ENCODE results near the gene PTPRR. TPM values are rescaled to one million over a fixed set of nuclear protein-coding genes. Genes with fewer than 3 reads are reported as not detected.

Gene PTPRR
- total RNA-seq, 1 experiment from 2014 or later, result 0.46 TPM

- ATAC-seq (peak; percentile 39), DNase-seq (ENCODE audit: low spot score) (no peak)
- TF ChIP-seq FOXP4 (CRISPR knock-in tag; IDR thresholded peaks at IDR 0.05) (no peak), PREB (CRISPR knock-in tag; IDR thresholded peaks at IDR 0.05; ENCODE audit: borderline replicate concordance) (no peak), EMX1 (CRISPR knock-in tag; IDR thresholded peaks at IDR 0.05) (no peak), MYBL2 (CRISPR knock-in tag; IDR thresholded peaks at IDR 0.05) (no peak), OVOL2 (CRISPR knock-in tag; IDR thresholded peaks at IDR 0.05; ENCODE audit: borderline replicate concordance) (no peak), MLX (CRISPR knock-in tag; IDR thresholded peaks at IDR 0.05) (no peak), SMAD3 (CRISPR knock-in tag; IDR thresholded peaks at IDR 0.05; ENCODE audit: borderline replicate concordance) (no peak), KAT7 (CRISPR knock-in tag; IDR thresholded peaks at IDR 0.05; ENCODE audit: borderline replicate concordance) (no peak), TEAD1 (CRISPR knock-in tag; IDR thresholded peaks at IDR 0.05) (no peak), CREB1 (CRISPR knock-in tag; IDR thresholded peaks at IDR 0.05) (no peak), ZSCAN18 (CRISPR knock-in tag; IDR thresholded peaks at IDR 0.05) (no peak), CREM (CRISPR knock-in tag; IDR thresholded peaks at IDR 0.05) (no peak), GTF2I (CRISPR knock-in tag; conservative IDR thresholded peaks at IDR 0.05) (no peak)
- TF ChIP-seq, protein P1, sequence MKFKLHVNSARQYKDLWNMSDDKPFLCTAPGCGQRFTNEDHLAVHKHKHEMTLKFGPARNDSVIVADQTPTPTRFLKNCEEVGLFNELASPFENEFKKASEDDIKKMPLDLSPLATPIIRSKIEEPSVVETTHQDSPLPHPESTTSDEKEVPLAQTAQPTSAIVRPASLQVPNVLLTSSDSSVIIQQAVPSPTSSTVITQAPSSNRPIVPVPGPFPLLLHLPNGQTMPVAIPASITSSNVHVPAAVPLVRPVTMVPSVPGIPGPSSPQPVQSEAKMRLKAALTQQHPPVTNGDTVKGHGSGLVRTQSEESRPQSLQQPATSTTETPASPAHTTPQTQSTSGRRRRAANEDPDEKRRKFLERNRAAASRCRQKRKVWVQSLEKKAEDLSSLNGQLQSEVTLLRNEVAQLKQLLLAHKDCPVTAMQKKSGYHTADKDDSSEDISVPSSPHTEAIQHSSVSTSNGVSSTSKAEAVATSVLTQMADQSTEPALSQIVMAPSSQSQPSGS (CRISPR knock-in tag; IDR thresholded peaks at IDR 0.05; ENCODE audit: borderline replicate concordance, low read depth), result no peak
- TF ChIP-seq, protein P2, sequence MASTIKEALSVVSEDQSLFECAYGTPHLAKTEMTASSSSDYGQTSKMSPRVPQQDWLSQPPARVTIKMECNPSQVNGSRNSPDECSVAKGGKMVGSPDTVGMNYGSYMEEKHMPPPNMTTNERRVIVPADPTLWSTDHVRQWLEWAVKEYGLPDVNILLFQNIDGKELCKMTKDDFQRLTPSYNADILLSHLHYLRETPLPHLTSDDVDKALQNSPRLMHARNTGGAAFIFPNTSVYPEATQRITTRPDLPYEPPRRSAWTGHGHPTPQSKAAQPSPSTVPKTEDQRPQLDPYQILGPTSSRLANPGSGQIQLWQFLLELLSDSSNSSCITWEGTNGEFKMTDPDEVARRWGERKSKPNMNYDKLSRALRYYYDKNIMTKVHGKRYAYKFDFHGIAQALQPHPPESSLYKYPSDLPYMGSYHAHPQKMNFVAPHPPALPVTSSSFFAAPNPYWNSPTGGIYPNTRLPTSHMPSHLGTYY (CRISPR knock-in tag; IDR thresholded peaks at IDR 0.05), result no peak
- Mint-ChIP-seq H3K4me3 (peak overlapping the region; percentile 84), H3K27me3 (ENCODE audit: low read depth) (peaks cover 33% of the 10 kb centered on the region), H3K9me3 (peaks cover 12% of the 10 kb centered on the region), H3K27ac (no peak overlapping the region), H3K36me3 (peaks cover 11% of the 10 kb centered on the region), H3K4me1 (peaks cover 42% of the 10 kb centered on the region)
- ChIA-PET CTCF (interaction anchor here (0.6 kb wide), 1 partner anchor 1259 kb away, joined by 4 read pairs; no protein-coding TSS in a partner anchor), POLR2A (no interaction called here)
Observed at GRCh38 chr12:70609203-70609602, 311.3 kb downstream of the PTPRR start.

DNA sequence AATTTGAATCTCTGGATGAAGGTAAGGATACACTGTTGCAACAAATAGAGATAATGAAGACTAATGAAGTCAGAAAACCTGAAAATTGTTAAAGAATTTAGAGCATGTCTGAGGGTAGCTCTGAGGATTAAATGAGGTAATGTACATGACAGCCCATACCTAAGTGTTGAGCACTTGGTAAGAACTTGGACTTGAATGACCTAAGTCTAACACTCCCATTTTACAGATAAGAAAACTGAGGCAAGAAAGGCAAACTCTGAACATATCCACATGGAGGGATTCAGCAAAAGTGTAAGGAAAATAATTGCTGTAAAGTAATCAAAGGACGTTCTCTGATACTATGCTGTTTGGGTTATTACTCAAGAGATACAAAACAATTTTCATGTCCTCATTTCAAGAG, 312.4 kb downstream of the PTPRR start:
- Mint-ChIP-seq H3K27me3 (ENCODE audit: low read depth) (peaks cover 33% of the 10 kb centered on the region), H3K9me3 (peaks cover 12% of the 10 kb centered on the region), H3K27ac (no peak overlapping the region), H3K36me3 (peaks cover 11% of the 10 kb centered on the region), H3K4me1 (peaks cover 33% of the 10 kb centered on the region), H3K4me3 (no peak overlapping the region)
- ChIA-PET CTCF (no interaction called here), POLR2A (no interaction called here)
- DNase-seq (ENCODE audit: low spot score) (no peak), ATAC-seq (no peak)
- TF ChIP-seq SP1 (CRISPR knock-in tag; conservative IDR thresholded peaks at IDR 0.05), result no peak
- no peak for TF ChIP-seq ZNF317 (CRISPR knock-in tag; IDR thresholded peaks at IDR 0.05; ENCODE audit: borderline replicate concordance, low read depth)
- TF ChIP-seq, protein P3, sequence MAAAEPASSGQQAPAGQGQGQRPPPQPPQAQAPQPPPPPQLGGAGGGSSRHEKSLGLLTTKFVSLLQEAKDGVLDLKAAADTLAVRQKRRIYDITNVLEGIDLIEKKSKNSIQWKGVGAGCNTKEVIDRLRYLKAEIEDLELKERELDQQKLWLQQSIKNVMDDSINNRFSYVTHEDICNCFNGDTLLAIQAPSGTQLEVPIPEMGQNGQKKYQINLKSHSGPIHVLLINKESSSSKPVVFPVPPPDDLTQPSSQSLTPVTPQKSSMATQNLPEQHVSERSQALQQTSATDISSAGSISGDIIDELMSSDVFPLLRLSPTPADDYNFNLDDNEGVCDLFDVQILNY (CRISPR knock-in tag; IDR thresholded peaks at IDR 0.05), result no peak
- TF ChIP-seq, protein P4, sequence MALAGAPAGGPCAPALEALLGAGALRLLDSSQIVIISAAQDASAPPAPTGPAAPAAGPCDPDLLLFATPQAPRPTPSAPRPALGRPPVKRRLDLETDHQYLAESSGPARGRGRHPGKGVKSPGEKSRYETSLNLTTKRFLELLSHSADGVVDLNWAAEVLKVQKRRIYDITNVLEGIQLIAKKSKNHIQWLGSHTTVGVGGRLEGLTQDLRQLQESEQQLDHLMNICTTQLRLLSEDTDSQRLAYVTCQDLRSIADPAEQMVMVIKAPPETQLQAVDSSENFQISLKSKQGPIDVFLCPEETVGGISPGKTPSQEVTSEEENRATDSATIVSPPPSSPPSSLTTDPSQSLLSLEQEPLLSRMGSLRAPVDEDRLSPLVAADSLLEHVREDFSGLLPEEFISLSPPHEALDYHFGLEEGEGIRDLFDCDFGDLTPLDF (CRISPR knock-in tag; IDR thresholded peaks at IDR 0.05), result no peak
- TF ChIP-seq ZNF671 (CRISPR knock-in tag; IDR thresholded peaks at IDR 0.05), result no peak
- no peak for TF ChIP-seq KAT7 (CRISPR knock-in tag; IDR thresholded peaks at IDR 0.05; ENCODE audit: borderline replicate concordance)
- TF ChIP-seq ZNF219 (CRISPR knock-in tag; IDR thresholded peaks at IDR 0.05; ENCODE audit: borderline replicate concordance), result no peak
- TF ChIP-seq SOX15 (CRISPR knock-in tag; IDR thresholded peaks at IDR 0.05), result no peak

All from WTC11 (cell line).